Transverse colon (tissue), 4 donors: Measurements from ENCODE around the gene BLTP1. TPM values are rescaled to one million over a fixed set of nuclear protein-coding genes. Genes with fewer than 3 reads are reported as not detected.

Source experiments
- DNase-seq: peaks from one replicate; pipeline ENCODE4 v3.0.0-alpha.2; 2019
- H3K27ac ChIP-seq, 4 donors: fragments of 200-600 bp; sonication (generic); 2 replicates each; pipeline ENCODE4 v1.5.1; 2016 to 2018; ENCODE audit warnings: inconsistent platforms in 4 of 4
- H3K27me3 ChIP-seq: fragments of 200-600 bp; sonication (generic); 2 replicates; pipeline ENCODE4 v1.5.1; 2017; ENCODE audit warnings: inconsistent platforms
- H3K36me3 ChIP-seq, 4 donors: fragments of 200-600 bp; sonication (generic); 2 replicates each; pipeline ENCODE4 v1.5.1; 2017 to 2019; ENCODE audit warnings: inconsistent platforms in 4 of 4
- H3K4me1 ChIP-seq, 4 donors: fragments of 200-600 bp; sonication (generic); 2 replicates each; pipeline ENCODE4 v1.5.1; 2017 to 2020; ENCODE audit warnings: inconsistent platforms in 4 of 4
- H3K4me3 ChIP-seq, 4 donors: fragments of 200-600 bp; sonication (generic); 1 replicate in 1 of 4; 2 replicates in 3 of 4; pipeline versions ENCODE4 v1.5.1 to v1.6.1; 2017 to 2019; ENCODE audit warnings: inconsistent platforms in 4 of 4
- H3K9me3 ChIP-seq, 2 donors: fragments of 200-600 bp; sonication (generic); 2 replicates each; pipeline ENCODE4 v1.5.1; 2017 to 2019; ENCODE audit warnings: inconsistent platforms in 2 of 2
- CTCF ChIP-seq, 5 experiments: fragments of 200-600 bp in 3 of 5; fragments of 450-650 bp in 2 of 5; sonication (generic) in 3 of 5; IDR thresholded peaks; 1 replicate in 2 of 5; 2 replicates in 3 of 5; pipeline ENCODE4 v1.5.1; 2016 to 2017; ENCODE audit warnings: antibody characterized with exemption in 5 of 5, inconsistent platforms in 3 of 5, mild to moderate bottlenecking in 2 of 5, moderate library complexity in 1 of 5
- EP300 ChIP-seq: sonication (generic); formaldehyde crosslinking; IDR thresholded peaks from one replicate; pipeline ENCODE4 v1.6.1; 2017; ENCODE audit warnings: antibody characterized with exemption, low read depth
- POLR2A ChIP-seq: fragments of 450-650 bp; IDR thresholded peaks from one replicate; pipeline ENCODE4 v1.6.1; 2016; ENCODE audit warnings: antibody characterized with exemption, mild to moderate bottlenecking, moderate library complexity
- POLR2AphosphoS5 ChIP-seq, 3 donors: sonication (generic); formaldehyde crosslinking; IDR thresholded peaks; one replicate each; pipeline ENCODE4 v1.6.1; 2016; ENCODE audit warnings: antibody characterized with exemption in 3 of 3
- WGBS, 2 donors: methylation state at CpG; one replicate each; pipeline ENCODE4 v1.1.5; 2018; ENCODE audit warnings: low coverage in 1 of 2; 5-methylcytosine and 5-hydroxymethylcytosine counted together
- in situ Hi-C, 4 donors: fragments of 200-750 bp; cut with MboI; loops; one replicate each; pipeline versions ENCODE4 v1.15.0 to v1.15.1; 2017; ENCODE audit warnings: low sequenced_read_pairs in 3 of 4, low pct_ligation_motif_present in 1 of 4, low pct_unique_long_range_greater_than_20kb in 1 of 4
- intact Hi-C: fragments of 100-400 bp; cut with DNase I; formaldehyde crosslinking; loops from one replicate; pipeline ENCODE4 v1.15.1; 2023; ENCODE audit warnings: low total_unique reads
- total RNA-seq, 4 donors: library from RNA; depleted of rRNA; stranded (reverse); fragments of >200 nt; gene quantifications; one replicate each; pipeline ENCODE4 v1.1.0, GENCODE V29; 2016

The BLTP1 gene
- total RNA-seq, 4 donors from 2014 or later, result 98.7 to 227 (median 150) TPM

GRCh38 chr4:122152711-122153226 lies 638 bp downstream of the BLTP1 start:
- peaks cover 0 to 7% (median 3%) of the 10 kb centered on the region in 4 donors for H3K36me3 ChIP-seq
- in situ Hi-C loops (no loop called here), intact Hi-C loops (no loop called here)
- H3K27ac ChIP-seq, result peak overlapping the region; percentile 95 to 97 (median 96)
- 0% methylated on average over 3 to 16 of the region's 16 CpGs for WGBS, 2 donors
- TF ChIP-seq CTCF (IDR thresholded peaks at IDR 0.05), result no peak
- no peak for TF ChIP-seq EP300
- TF ChIP-seq POLR2AphosphoS5 (IDR thresholded peaks at IDR 0.05), result no peak
- no peak for TF ChIP-seq POLR2A
- H3K9me3 ChIP-seq, result no peaks in the 10 kb centered on the region
- peak; percentile 53 for DNase-seq
- no peaks in the 10 kb centered on the region for H3K27me3 ChIP-seq
- H3K4me3 ChIP-seq, result peak overlapping the region; percentile 73 to 94 (median 86)
- peaks cover 5 to 30% (median 11%) of the 10 kb centered on the region in 4 donors for H3K4me1 ChIP-seq

GRCh38 chr4:122156819-122157218 lies 4.7 kb downstream of the BLTP1 start:
- intact Hi-C loops, result no loop called here

GRCh38 chr4:122163301-122163700 lies 11.2 kb downstream of the BLTP1 start:
- Histone ChIP-seq H3K27ac (peak overlapping the region; percentile 28 to 70 (median 52)), H3K4me1 (peaks cover 6 to 41% (median 15%) of the 10 kb centered on the region in 4 donors), H3K9me3 (no peaks in the 10 kb centered on the region), H3K36me3 (no peaks in the 10 kb centered on the region), H3K4me3 (no peak overlapping the region), H3K27me3 (no peaks in the 10 kb centered on the region)
- no peak for DNase-seq
- TF ChIP-seq EP300 (no peak), POLR2A (no peak), CTCF (IDR thresholded peaks at IDR 0.05) (no peak), POLR2AphosphoS5 (IDR thresholded peaks at IDR 0.05) (no peak)
- in situ Hi-C loops (no loop called here), intact Hi-C loops (no loop called here)
- 57 to 70% methylated on average over 3 of the region's 3 CpGs for WGBS, 2 donors

More at GRCh38 chr4:122156819-122157218, 4.7 kb downstream of the BLTP1 start:
- no peak for DNase-seq
- no peak for TF ChIP-seq EP300
- Histone ChIP-seq H3K4me1 (peaks cover 5 to 30% (median 7%) of the 10 kb centered on the region in 4 donors), H3K36me3 (peaks cover 0 to 7% (median 3%) of the 10 kb centered on the region in 4 donors), H3K27me3 (no peaks in the 10 kb centered on the region), H3K4me3 (no peak overlapping the region), H3K9me3 (no peaks in the 10 kb centered on the region), H3K27ac (no peak overlapping the region)
- in situ Hi-C loops, result no loop called here
- WGBS, 2 donors, result 91 to 100% methylated on average over 2 of the region's 2 CpGs

GRCh38 chr4:122163767-122164166 lies 11.6 kb downstream of the BLTP1 start:
- intact Hi-C loops, result no loop called here
- no peak overlapping the region for H3K4me3 ChIP-seq
- no peaks in the 10 kb centered on the region for H3K9me3 ChIP-seq
- no peaks in the 10 kb centered on the region for H3K27me3 ChIP-seq
- TF ChIP-seq POLR2A, result no peak
- TF ChIP-seq POLR2AphosphoS5 (IDR thresholded peaks at IDR 0.05), result no peak
- TF ChIP-seq CTCF (IDR thresholded peaks at IDR 0.05), result no peak
- TF ChIP-seq EP300, result no peak
- no peak for DNase-seq
- H3K27ac ChIP-seq, result peak overlapping the region; percentile 28 to 70 (median 52)
- no peaks in the 10 kb centered on the region for H3K36me3 ChIP-seq
- 50 to 52% methylated on average over 1 of the region's 1 CpG for WGBS, 2 donors
- in situ Hi-C loops, result no loop called here
- peaks cover 6 to 39% (median 15%) of the 10 kb centered on the region in 4 donors for H3K4me1 ChIP-seq

- no peak overlapping the region for H3K27ac ChIP-seq
- in situ Hi-C loops (no loop called here), intact Hi-C loops (no loop called here)
These were observed 15.2 kb downstream of the BLTP1 start for GRCh38 chr4:122167369-122167768.

More at GRCh38 chr4:122167369-122167768, 15.2 kb downstream of the BLTP1 start:
- Histone ChIP-seq H3K9me3 (no peaks in the 10 kb centered on the region), H3K4me1 (peaks cover 6 to 42% (median 14%) of the 10 kb centered on the region in 4 donors), H3K4me3 (no peak overlapping the region), H3K27me3 (no peaks in the 10 kb centered on the region), H3K36me3 (no peaks in the 10 kb centered on the region)
- TF ChIP-seq EP300, result no peak
- TF ChIP-seq POLR2A, result no peak
- no peak for TF ChIP-seq POLR2AphosphoS5 (IDR thresholded peaks at IDR 0.05)
- no peak for TF ChIP-seq CTCF (IDR thresholded peaks at IDR 0.05)
- WGBS, 2 donors, result 94 to 95% methylated on average over 4 of the region's 4 CpGs
- DNase-seq, result no peak
